A673 (cell line): ENCODE measurements around the gene THBS3. TPM values are rescaled to one million over a fixed set of nuclear protein-coding genes. Genes with fewer than 3 reads are reported as not detected.

Experiments used
- BruUV-seq: library from RNA; stranded (reverse); fragments of 400-500 nt; replicated peaks from 2 replicates; lab custom pipeline; 2021; lab: Mats Ljungman, UMichigan
- CTCF ChIA-PET: fragments of 300-600 bp; sonication (Branson Sonifier 250); formaldehyde crosslinking; loops from one replicate; lab custom pipeline; 2022; ENCODE audit warnings: antibody characterized with exemption; lab: Charles Lee
- POLR2A ChIA-PET: fragments of 300-600 bp; sonication (Branson Sonifier 250); formaldehyde crosslinking; loops from one replicate; lab custom pipeline; 2022; ENCODE audit warnings: antibody characterized with exemption; ENCODE audit not compliant: low non-redundant PET; lab: Charles Lee
- DNase-seq: peaks from one replicate; pipeline ENCODE4 v3.0.0-alpha.2; 2015; ENCODE audit warnings: low spot score
- H3K27ac ChIP-seq: fragments of 200-600 bp; sonication (generic); 2 replicates; pipeline ENCODE4 v1.5.1; 2016; ENCODE audit warnings: mixed run types, low read depth, mild to moderate bottlenecking, mixed read lengths, antibody characterized with exemption, low read length; ENCODE audit not compliant: poor library complexity, severe bottlenecking
- H3K27me3 ChIP-seq: fragments of 200-600 bp; sonication (generic); replicated peaks from 2 replicates; pipeline ENCODE4 v1.6.1; 2017; ENCODE audit warnings: mixed run types, low read depth, mild to moderate bottlenecking, mixed read lengths, antibody characterized with exemption, low read length; ENCODE audit not compliant: insufficient read depth, poor library complexity
- H3K36me3 ChIP-seq: fragments of 200-600 bp; sonication (generic); 2 replicates; pipeline ENCODE4 v1.6.1; 2016; ENCODE audit warnings: mixed run types, mild to moderate bottlenecking, mixed read lengths, antibody characterized with exemption, low read length; ENCODE audit not compliant: insufficient read depth, poor library complexity, severe bottlenecking
- H3K4me1 ChIP-seq: fragments of 200-600 bp; sonication (generic); 2 replicates; pipeline ENCODE4 v1.6.1; 2017; ENCODE audit warnings: mixed run types, mild to moderate bottlenecking, mixed read lengths, antibody characterized with exemption, low read length; ENCODE audit not compliant: insufficient read depth, poor library complexity, severe bottlenecking
- H3K4me3 ChIP-seq: fragments of 200-600 bp; sonication (generic); 2 replicates; pipeline ENCODE4 v1.5.1; 2016; ENCODE audit warnings: low read depth, mixed run types, mild to moderate bottlenecking, mixed read lengths, low read length; ENCODE audit not compliant: poor library complexity, severe bottlenecking
- H3K9me3 ChIP-seq: fragments of 200-600 bp; sonication (generic); 2 replicates; pipeline ENCODE4 v1.6.1; 2016; ENCODE audit warnings: mixed run types, low read depth, mild to moderate bottlenecking, mixed read lengths, antibody characterized with exemption, low read length; ENCODE audit not compliant: poor library complexity, severe bottlenecking
- EZH2 ChIP-seq: fragments of 200-600 bp; sonication (generic); IDR thresholded peaks from 2 replicates; pipeline ENCODE4 v1.6.1; 2017; ENCODE audit warnings: borderline replicate concordance, low read depth, mild to moderate bottlenecking, mixed read lengths, antibody characterized with exemption, low read length; ENCODE audit not compliant: poor library complexity, severe bottlenecking
- intact Hi-C: fragments of 100-400 bp; cut with micrococcal nuclease; formaldehyde crosslinking; loops from one replicate; pipeline ENCODE4 v1.10.0; 2022; ENCODE audit not compliant: unreplicated experiment
- total RNA-seq: library from RNA; stranded (reverse); gene quantifications from 2 replicates; pipeline ENCODE4 v1.2.3, GENCODE V29; 2021
- TF ChIP-seq, protein P1 (sequence below): fragments of 300-800, 200-600 bp; sonication (generic); conservative IDR thresholded peaks from 2 replicates; pipeline ENCODE4 v1.5.1; 2017; ENCODE audit warnings: low read depth, mild to moderate bottlenecking, antibody characterized with exemption, low read length, moderate library complexity, mixed read lengths

THBS3 gene
- total RNA-seq, 1 experiment from 2014 or later = 23.2 TPM

DNA sequence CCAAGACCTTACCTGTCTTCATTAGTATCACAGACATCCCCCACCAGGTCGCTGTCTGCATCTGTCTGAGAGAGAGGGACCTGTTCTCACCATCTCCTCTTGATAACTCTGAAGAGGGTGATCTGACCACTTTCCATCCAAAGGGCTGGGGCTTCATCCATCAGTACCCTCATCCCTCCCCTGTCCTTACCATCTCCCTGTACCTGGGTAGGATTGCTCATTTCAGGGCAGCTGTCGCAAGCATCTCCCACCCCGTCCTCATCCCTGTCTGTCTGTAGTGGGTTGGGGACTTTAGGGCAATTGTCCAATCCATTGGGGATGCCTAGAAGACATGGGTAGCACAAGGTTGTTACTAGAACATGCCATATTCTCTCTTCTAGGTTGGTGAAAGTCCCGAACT, 7.9 kb downstream of the THBS3 start:
- peaks cover 19% of the 10 kb centered on the region for H3K36me3 ChIP-seq
- H3K4me1 ChIP-seq = peaks cover 7% of the 10 kb centered on the region
- no peak overlapping the region for H3K27ac ChIP-seq
- no peak overlapping the region for H3K4me3 ChIP-seq
- H3K27me3 ChIP-seq = no peaks in the 10 kb centered on the region
- intact Hi-C loops = loop anchor here (10.0 kb wide), 1 partner anchor 395 kb away; no protein-coding TSS in a partner anchor
- TF ChIP-seq, protein P1, sequence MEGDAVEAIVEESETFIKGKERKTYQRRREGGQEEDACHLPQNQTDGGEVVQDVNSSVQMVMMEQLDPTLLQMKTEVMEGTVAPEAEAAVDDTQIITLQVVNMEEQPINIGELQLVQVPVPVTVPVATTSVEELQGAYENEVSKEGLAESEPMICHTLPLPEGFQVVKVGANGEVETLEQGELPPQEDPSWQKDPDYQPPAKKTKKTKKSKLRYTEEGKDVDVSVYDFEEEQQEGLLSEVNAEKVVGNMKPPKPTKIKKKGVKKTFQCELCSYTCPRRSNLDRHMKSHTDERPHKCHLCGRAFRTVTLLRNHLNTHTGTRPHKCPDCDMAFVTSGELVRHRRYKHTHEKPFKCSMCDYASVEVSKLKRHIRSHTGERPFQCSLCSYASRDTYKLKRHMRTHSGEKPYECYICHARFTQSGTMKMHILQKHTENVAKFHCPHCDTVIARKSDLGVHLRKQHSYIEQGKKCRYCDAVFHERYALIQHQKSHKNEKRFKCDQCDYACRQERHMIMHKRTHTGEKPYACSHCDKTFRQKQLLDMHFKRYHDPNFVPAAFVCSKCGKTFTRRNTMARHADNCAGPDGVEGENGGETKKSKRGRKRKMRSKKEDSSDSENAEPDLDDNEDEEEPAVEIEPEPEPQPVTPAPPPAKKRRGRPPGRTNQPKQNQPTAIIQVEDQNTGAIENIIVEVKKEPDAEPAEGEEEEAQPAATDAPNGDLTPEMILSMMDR = no peak
- no peak for TF ChIP-seq EZH2
- CTCF ChIA-PET = no interaction called here
- no peaks in the 10 kb centered on the region for H3K9me3 ChIP-seq
- no peak for DNase-seq
- POLR2A ChIA-PET = no interaction called here
- no TSS peak for BruUV-seq

DNA sequence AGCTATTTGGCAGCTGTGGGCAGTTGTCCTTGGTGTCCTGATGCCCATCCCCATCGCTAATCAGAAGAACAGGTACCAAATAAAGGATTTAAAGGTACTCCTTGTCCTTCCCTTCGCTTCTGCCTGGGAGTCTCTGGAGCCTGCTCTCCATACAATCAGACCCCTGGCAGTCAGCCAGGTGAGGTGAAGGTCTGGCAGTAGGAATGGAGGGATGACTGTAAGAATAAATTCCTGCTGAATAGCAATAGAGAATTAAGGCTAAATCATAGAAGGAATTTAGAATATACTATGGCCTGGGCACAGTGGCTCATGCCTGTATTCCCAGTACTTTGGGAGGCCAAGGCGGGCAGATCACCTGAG, 9.2 kb downstream of the THBS3 start:
- intact Hi-C loops = no loop called here
- Histone ChIP-seq H3K9me3 (no peaks in the 10 kb centered on the region), H3K27me3 (no peaks in the 10 kb centered on the region), H3K36me3 (peaks cover 19% of the 10 kb centered on the region), H3K4me3 (no peak overlapping the region), H3K27ac (no peak overlapping the region), H3K4me1 (peaks cover 16% of the 10 kb centered on the region)
- TF ChIP-seq, protein P1 = no peak
- TF ChIP-seq EZH2 = no peak
- BruUV-seq = no TSS peak
- POLR2A ChIA-PET = no interaction called here
- CTCF ChIA-PET = no interaction called here
- DNase-seq = no peak

DNA sequence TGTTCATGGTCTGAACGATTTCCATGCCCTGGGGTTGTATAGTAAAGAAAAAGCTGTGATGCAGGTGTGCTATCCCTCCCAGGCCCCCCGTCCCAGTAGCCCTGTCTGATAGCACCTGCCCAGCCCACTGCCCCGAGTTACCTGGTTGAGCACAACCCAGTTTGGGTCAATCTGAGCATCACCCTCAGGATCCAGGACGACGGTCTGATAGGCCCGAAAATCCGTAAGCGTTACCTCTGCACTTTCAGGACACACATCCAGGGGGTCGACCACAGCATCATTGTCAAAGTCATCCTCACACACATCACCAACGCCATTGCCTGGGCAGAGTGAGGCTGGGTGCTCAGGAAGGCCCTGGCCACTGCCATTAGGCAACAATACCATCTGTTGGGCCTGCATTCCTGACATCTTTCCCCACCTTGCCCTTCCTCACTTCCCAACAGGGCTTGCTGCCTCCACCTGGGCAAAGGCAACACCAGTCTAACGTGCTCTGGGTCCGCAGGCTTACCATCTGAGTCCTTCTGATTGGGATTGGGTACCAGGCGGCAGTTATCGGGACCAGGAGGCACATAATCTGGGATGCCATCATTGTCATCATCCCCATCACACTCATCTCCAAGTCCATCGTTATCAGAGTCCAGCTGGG, 9.7 kb downstream of the THBS3 start:
- no TSS peak for BruUV-seq
- no peaks in the 10 kb centered on the region for H3K9me3 ChIP-seq
- TF ChIP-seq, protein P1 = no peak
- TF ChIP-seq EZH2 = no peak
- no peak for DNase-seq
- H3K27me3 ChIP-seq = no peaks in the 10 kb centered on the region
- CTCF ChIA-PET = no interaction called here
- H3K36me3 ChIP-seq = peaks cover 19% of the 10 kb centered on the region
- POLR2A ChIA-PET = no interaction called here
- intact Hi-C loops = no loop called here
- no peak overlapping the region for H3K4me3 ChIP-seq
- H3K27ac ChIP-seq = no peak overlapping the region
- peaks cover 21% of the 10 kb centered on the region for H3K4me1 ChIP-seq
